SK-N-SH (cell line): ENCODE measurements around the gene RELB. TPM values are rescaled to one million over a fixed set of nuclear protein-coding genes. Genes with fewer than 3 reads are reported as not detected.

Experiments
- CTCF ChIA-PET: fragments of 300-600, 350-600 bp; formaldehyde crosslinking; extraction: SDS; loops from one replicate; lab custom pipeline; 2021; lab: Yijun Ruan, JAX
- POLR2A ChIA-PET: fragments of 350-600 bp; sonication (Branson Sonifier 250); formaldehyde crosslinking; extraction: SDS; loops from one replicate; lab custom pipeline; 2020; ENCODE audit warnings: antibody characterized with exemption, inconsistent platforms; lab: Yijun Ruan, JAX
- DNase-seq: peaks from one replicate; pipeline ENCODE4 v3.0.0; 2012
- H2AFZ ChIP-seq: fragments of 200-600 bp; sonication (generic); 2 replicates; pipeline ENCODE4 v1.8.1; 2016; ENCODE audit warnings: antibody characterized with exemption, mild to moderate bottlenecking, low read depth
- H3F3A ChIP-seq: fragments of 200-600 bp; sonication (generic); replicated peaks from 2 replicates; pipeline ENCODE3; 2016; ENCODE audit warnings: antibody characterized with exemption, mild to moderate bottlenecking; ENCODE audit not compliant: insufficient read depth
- H3K27ac ChIP-seq, 2 experiments: fragments of 200-500 bp in 1 of 2; fragments of 200-600 bp in 1 of 2; sonication (Bioruptor generic) in 1 of 2; sonication (generic), shearing (Covaris generic) in 1 of 2; 2 replicates each; pipeline versions ENCODE4 v1.5.1 to v1.6.1; 2014 to 2016; ENCODE audit warnings: low read depth in 2 of 2, inconsistent platforms in 1 of 2, low read length in 1 of 2, mild to moderate bottlenecking in 1 of 2, mixed read lengths in 1 of 2
- H3K27me3 ChIP-seq: fragments of 200-600 bp; sonication (generic), shearing (Covaris generic); 2 replicates; pipeline ENCODE4 v1.6.1; 2016; ENCODE audit warnings: mixed run types; ENCODE audit not compliant: insufficient read depth
- H3K36me3 ChIP-seq, 2 experiments: fragments of 200-500 bp in 1 of 2; fragments of 200-600 bp in 1 of 2; sonication (Bioruptor generic) in 1 of 2; sonication (generic) in 1 of 2; replicated peaks in 1 of 2; 2 replicates each; pipeline versions ENCODE3 to v1.5.1; 2014 to 2016; ENCODE audit warnings: low read length in 1 of 2, mild to moderate bottlenecking in 1 of 2; ENCODE audit not compliant: insufficient read depth in 2 of 2, control insufficient read depth in 1 of 2
- H3K4me1 ChIP-seq, 2 experiments: fragments of 200-500 bp in 1 of 2; fragments of 200-600 bp in 1 of 2; sonication (Bioruptor generic) in 1 of 2; sonication (generic), shearing (Covaris generic) in 1 of 2; 2 replicates each; pipeline versions ENCODE4 v1.5.1 to v1.6.1; 2014 to 2016; ENCODE audit warnings: low read depth in 1 of 2, low read length in 1 of 2, mixed run types in 1 of 2; ENCODE audit not compliant: insufficient read depth in 2 of 2, control insufficient read depth in 1 of 2
- H3K4me2 ChIP-seq: fragments of 200-600 bp; sonication (generic), shearing (Covaris generic); 2 replicates; pipeline ENCODE4 v1.6.1; 2017; ENCODE audit warnings: mixed run types
- H3K4me3 ChIP-seq, 2 experiments: fragments of 200-500 bp in 1 of 2; fragments of 200-600 bp in 1 of 2; sonication (Bioruptor generic) in 1 of 2; sonication (generic), shearing (Covaris generic) in 1 of 2; 2 replicates each; pipeline versions ENCODE4 v1.5.1 to v1.8.1; 2014 to 2016; ENCODE audit warnings: low read depth in 2 of 2, inconsistent platforms in 1 of 2, low read length in 1 of 2, mild to moderate bottlenecking in 1 of 2, mixed read lengths in 1 of 2, moderate library complexity in 1 of 2
- H3K79me2 ChIP-seq: fragments of 200-600 bp; sonication (generic); 2 replicates; pipeline ENCODE4 v1.8.1; 2017; ENCODE audit warnings: mild to moderate bottlenecking; ENCODE audit not compliant: insufficient read depth
- H3K9ac ChIP-seq: fragments of 200-600 bp; sonication (generic); 2 replicates; pipeline ENCODE4 v1.6.1; 2017; ENCODE audit warnings: mixed run types
- H3K9me2 ChIP-seq: fragments of 200-600 bp; sonication (generic); 2 replicates; pipeline ENCODE4 v1.6.1; 2017; ENCODE audit warnings: mixed run types
- H3K9me3 ChIP-seq: fragments of 200-600 bp; sonication (generic); 2 replicates; pipeline ENCODE4 v1.6.1; 2017; ENCODE audit warnings: mixed run types, mild to moderate bottlenecking, moderate library complexity
- H4K20me1 ChIP-seq: fragments of 200-600 bp; sonication (generic); 2 replicates; pipeline ENCODE4 v1.6.1; 2017; ENCODE audit warnings: mild to moderate bottlenecking, mixed run types; ENCODE audit not compliant: insufficient read depth
- CTCF ChIP-seq: fragments of 200-600 bp; sonication (generic); IDR thresholded peaks from 2 replicates; pipeline ENCODE4 v1.6.1; 2017; ENCODE audit warnings: antibody characterized with exemption, mild to moderate bottlenecking, moderate library complexity
- ELF1 ChIP-seq: IDR thresholded peaks from 2 replicates; pipeline ENCODE4 v1.4.0; 2012
- FOSL2 ChIP-seq: IDR thresholded peaks from 2 replicates; pipeline ENCODE4 v1.4.0; 2012; ENCODE audit warnings: low read depth, mild to moderate bottlenecking, moderate library complexity, borderline replicate concordance
- GABPA ChIP-seq: IDR thresholded peaks from 2 replicates; pipeline ENCODE4 v1.4.0; 2012; ENCODE audit warnings: low read depth, mild to moderate bottlenecking
- POLR2AphosphoS5 ChIP-seq: IDR thresholded peaks from 2 replicates; pipeline ENCODE4 v1.6.1; 2012; ENCODE audit warnings: low read depth, low read length
- SIN3A ChIP-seq: IDR thresholded peaks from 2 replicates; pipeline ENCODE4 v1.6.1; 2012; ENCODE audit warnings: low read depth, mild to moderate bottlenecking, low read length, moderate library complexity, borderline replicate concordance
- TAF1 ChIP-seq: IDR thresholded peaks from 2 replicates; pipeline ENCODE4 v1.6.1; 2012; ENCODE audit warnings: low read depth, mild to moderate bottlenecking, low read length, moderate library complexity, borderline replicate concordance
- USF2 ChIP-seq: fragments of 150-350 bp; IDR thresholded peaks from 2 replicates; pipeline ENCODE4 v1.6.1; 2017; ENCODE audit warnings: antibody characterized with exemption, low read length, low read depth, borderline replicate concordance
- ZBTB33 ChIP-seq: IDR thresholded peaks from 2 replicates; pipeline ENCODE4 v1.4.0; 2012; ENCODE audit warnings: low read depth, borderline replicate concordance
- WGBS: methylation state at CpG from one replicate; pipeline ENCODE4 v1.1.6; 2017; ENCODE audit warnings: low lambda C conversion rate; 5-methylcytosine and 5-hydroxymethylcytosine counted together
- polyA plus RNA-seq, 3 experiments: library from polyadenylated mRNA; depleted of rRNA; stranded (reverse); fragments of >200 nt; gene quantifications; 2 replicates each; pipeline ENCODE4 v1.2.3, GENCODE V29; 2012
- TF ChIP-seq, protein P1 (sequence below): IDR thresholded peaks from 2 replicates; pipeline ENCODE4; 2012
- TF ChIP-seq, protein P2 (sequence below): fragments of 150-350 bp; IDR thresholded peaks from 2 replicates; pipeline ENCODE4 v1.6.1; 2016; ENCODE audit warnings: mild to moderate bottlenecking, low read depth, low read length

RELB gene
- polyA plus RNA-seq, 1 of the 3 experiments (the other 2 are of a cell fraction) = 12.6 TPM

- no peak overlapping the region for H3K9ac ChIP-seq
- no peaks in the 10 kb centered on the region for H3K9me2 ChIP-seq
- no peak overlapping the region for H3K4me3 ChIP-seq
- no peaks in the 10 kb centered on the region for H4K20me1 ChIP-seq
- no peaks in the 10 kb centered on the region for H3K27me3 ChIP-seq
- H2AFZ ChIP-seq = no peak overlapping the region
- CTCF ChIA-PET = no interaction called here
- H3F3A ChIP-seq = no peaks in the 10 kb centered on the region
- TF ChIP-seq USF2 = no peak
- TF ChIP-seq CTCF = no peak
- no peak for TF ChIP-seq FOSL2
- TF ChIP-seq GABPA = no peak
- peaks cover 0 to 7% of the 10 kb centered on the region in 2 experiments for H3K36me3 ChIP-seq
- no peaks in the 10 kb centered on the region for H3K9me3 ChIP-seq
- H3K4me2 ChIP-seq = no peak overlapping the region
- POLR2A ChIA-PET = no interaction called here
- 83% methylated on average over 8 of the region's 9 CpGs for WGBS
- no peak overlapping the region for H3K27ac ChIP-seq
- DNase-seq = no peak
- no peaks in the 10 kb centered on the region for H3K79me2 ChIP-seq
- no peaks in the 10 kb centered on the region for H3K4me1 ChIP-seq
Measured at GRCh38 chr19:45025264-45025663, 24.0 kb downstream of the RELB start.

GRCh38 chr19:45027371-45027770 is 26.1 kb downstream of the RELB start:
- Histone ChIP-seq H3K27me3 (no peaks in the 10 kb centered on the region), H3F3A (no peaks in the 10 kb centered on the region), H3K4me1 (no peaks in the 10 kb centered on the region), H3K36me3 (peaks cover 0 to 8% of the 10 kb centered on the region in 2 experiments), H3K9ac (no peak overlapping the region), H4K20me1 (no peaks in the 10 kb centered on the region), H3K9me2 (no peaks in the 10 kb centered on the region), H3K9me3 (no peaks in the 10 kb centered on the region), H3K27ac (no peak overlapping the region), H3K4me3 (no peak overlapping the region), H2AFZ (no peak overlapping the region), H3K79me2 (no peaks in the 10 kb centered on the region), H3K4me2 (no peak overlapping the region)
- ChIA-PET POLR2A (interaction anchor here (0.6 to 2.3 kb wide), 2 partner anchors 11 to 651 kb away, joined by 3 to 11 read pairs; partner anchors contain the start of gene CLASRP), CTCF (interaction anchor here (0.9 to 4.5 kb wide), 3 partner anchors 10 to 457 kb away, joined by 3 to 13 read pairs (median 3); no protein-coding TSS in a partner anchor)
- no peak for DNase-seq
- WGBS = 89% methylated on average over 2 of the region's 2 CpGs
- no peak for TF ChIP-seq ELF1
- TF ChIP-seq, protein P1, sequence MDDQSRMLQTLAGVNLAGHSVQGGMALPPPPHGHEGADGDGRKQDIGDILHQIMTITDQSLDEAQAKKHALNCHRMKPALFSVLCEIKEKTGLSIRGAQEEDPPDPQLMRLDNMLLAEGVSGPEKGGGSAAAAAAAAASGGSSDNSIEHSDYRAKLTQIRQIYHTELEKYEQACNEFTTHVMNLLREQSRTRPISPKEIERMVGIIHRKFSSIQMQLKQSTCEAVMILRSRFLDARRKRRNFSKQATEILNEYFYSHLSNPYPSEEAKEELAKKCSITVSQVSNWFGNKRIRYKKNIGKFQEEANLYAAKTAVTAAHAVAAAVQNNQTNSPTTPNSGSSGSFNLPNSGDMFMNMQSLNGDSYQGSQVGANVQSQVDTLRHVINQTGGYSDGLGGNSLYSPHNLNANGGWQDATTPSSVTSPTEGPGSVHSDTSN = no peak
- no peak for TF ChIP-seq CTCF
- TF ChIP-seq SIN3A = no peak
- no peak for TF ChIP-seq ZBTB33
- TF ChIP-seq, protein P2, sequence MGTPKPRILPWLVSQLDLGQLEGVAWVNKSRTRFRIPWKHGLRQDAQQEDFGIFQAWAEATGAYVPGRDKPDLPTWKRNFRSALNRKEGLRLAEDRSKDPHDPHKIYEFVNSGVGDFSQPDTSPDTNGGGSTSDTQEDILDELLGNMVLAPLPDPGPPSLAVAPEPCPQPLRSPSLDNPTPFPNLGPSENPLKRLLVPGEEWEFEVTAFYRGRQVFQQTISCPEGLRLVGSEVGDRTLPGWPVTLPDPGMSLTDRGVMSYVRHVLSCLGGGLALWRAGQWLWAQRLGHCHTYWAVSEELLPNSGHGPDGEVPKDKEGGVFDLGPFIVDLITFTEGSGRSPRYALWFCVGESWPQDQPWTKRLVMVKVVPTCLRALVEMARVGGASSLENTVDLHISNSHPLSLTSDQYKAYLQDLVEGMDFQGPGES = no peak
- TF ChIP-seq TAF1 = no peak
- no peak for TF ChIP-seq POLR2AphosphoS5
- TF ChIP-seq, all 33 proteins: peak for 0
